HG03354 (cell line): ENCODE measurements around the gene ZNRF1.
"Not testable (repeated sequence)": the region's sequence is repeated elsewhere in the genome, so short reads cannot be mapped to it uniquely, and the experiment has no call there.

Experiments used
- ATAC-seq: cut with Tn5 transposase; IDR thresholded peaks from one replicate; pipeline ENCODE4 v1.9.1; 2021; ENCODE audit warnings: mild to moderate bottlenecking; ENCODE audit not compliant: unreplicated experiment, poor library complexity, severe bottlenecking

The ZNRF1 gene

DNA sequence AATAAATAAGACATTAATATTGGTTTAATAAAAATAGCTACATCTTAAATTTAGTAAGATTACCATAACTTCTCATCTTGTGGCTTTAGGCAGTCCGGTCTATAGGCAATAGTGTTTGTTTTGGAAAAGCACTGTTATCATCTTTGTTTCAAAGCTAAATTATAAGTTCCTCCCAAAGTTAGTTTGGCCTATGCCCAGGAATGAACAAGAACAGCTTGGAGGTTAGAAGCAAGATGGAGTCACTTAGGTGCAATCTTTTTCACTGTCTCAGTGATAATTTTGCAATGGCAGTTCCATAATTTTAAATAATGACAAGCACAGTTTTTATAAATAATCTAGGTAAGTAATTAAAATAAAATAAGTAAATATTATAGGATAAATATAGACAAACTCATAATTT lies 123.8 kb downstream of the ZNRF1 start:
- ATAC-seq, result no peak

- ATAC-seq, result no peak
Measured at GRCh38 chr16:75127713-75128415, 129.0 kb downstream of the ZNRF1 start.

- ATAC-seq, result not testable (repeated sequence)
Measured at GRCh38 chr16:75129421-75130149, 130.8 kb downstream of the ZNRF1 start.

- ATAC-seq, result no peak
Measured at GRCh38 chr16:75130150-75130771, 131.4 kb downstream of the ZNRF1 start.

DNA sequence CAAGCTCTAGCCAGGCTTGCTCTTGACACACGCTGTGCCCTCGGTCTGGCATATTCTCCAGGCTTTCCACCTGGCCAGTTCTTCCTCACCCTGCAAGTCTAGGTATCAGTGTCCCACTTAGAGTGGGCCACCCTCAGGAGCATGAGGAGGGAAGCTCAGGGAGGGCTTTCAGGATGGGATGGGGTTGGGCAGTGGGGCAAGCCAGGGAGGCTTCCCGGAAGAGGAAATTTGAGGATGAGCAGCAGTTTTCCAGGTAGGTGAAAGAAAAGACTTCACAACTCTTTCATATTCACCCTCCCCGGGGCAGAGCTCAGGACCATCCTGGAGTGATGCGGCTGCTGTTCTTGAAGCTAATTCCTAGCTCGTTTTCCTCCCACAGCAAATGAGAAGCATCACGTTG lies 132.3 kb downstream of the ZNRF1 start:
- no peak for ATAC-seq

- ATAC-seq, result no peak
Measured at GRCh38 chr16:75138233-75138632, 139.4 kb downstream of the ZNRF1 start.

DNA sequence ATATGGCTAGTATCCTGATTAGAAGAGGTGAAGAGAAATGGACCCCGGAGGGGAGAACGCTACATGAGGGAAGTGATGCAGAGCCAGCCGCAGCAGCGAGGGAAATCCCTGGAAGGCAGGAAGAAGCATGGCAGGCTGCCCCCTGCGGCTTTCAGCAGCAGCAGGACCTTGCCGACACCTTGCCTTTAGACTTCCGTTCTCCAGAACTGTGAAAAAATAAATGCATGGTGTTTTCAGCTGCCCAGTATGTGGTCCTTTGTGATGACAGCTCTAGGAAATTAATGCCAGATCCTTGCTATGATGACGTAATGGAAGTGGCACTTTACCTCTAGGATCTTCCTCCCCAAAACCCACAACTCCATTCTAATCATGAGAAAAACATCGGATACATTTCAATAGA lies 139.8 kb downstream of the ZNRF1 start:
- ATAC-seq, result no peak

GRCh38 chr16:75139498-75139897 lies 140.7 kb downstream of the ZNRF1 start:
- no peak for ATAC-seq

- ATAC-seq, result no peak
Measured at GRCh38 chr16:75143941-75144340, 145.1 kb downstream of the ZNRF1 start.

- ATAC-seq, result no peak
Measured at GRCh38 chr16:75147968-75148310, 149.1 kb downstream of the ZNRF1 start.

GRCh38 chr16:75148311-75149195 lies 149.7 kb downstream of the ZNRF1 start, which contains the start of gene ZFP1:
TSS of gene ZFP1 (plus strand) at chr16:75148524. CDS start at chr16:75152952, 4,428 bp downstream.
- peak; percentile 87 for ATAC-seq

DNA sequence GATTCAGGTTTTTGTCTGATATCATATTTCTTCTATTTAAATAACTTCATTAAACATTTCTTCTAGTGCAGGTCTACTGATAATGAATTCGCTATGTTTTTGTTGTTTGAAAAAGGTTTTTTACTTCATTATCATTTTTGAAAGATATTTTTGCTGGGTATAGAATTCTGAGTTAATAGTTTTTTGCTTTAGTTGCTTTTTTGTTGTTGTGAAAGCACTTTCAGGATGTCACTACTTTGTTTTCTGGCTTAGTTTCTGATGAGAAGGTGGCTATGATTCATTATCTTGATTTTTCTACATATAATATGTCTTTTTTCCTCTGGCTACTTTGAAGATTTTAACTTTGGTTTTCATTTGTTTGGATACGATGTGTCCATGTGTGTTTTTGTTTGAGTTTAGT lies 153.0 kb downstream of the ZNRF1 start:
- ATAC-seq, result no peak

- no peak for ATAC-seq
Measured at GRCh38 chr16:75152635-75153034, 153.8 kb downstream of the ZNRF1 start.

DNA sequence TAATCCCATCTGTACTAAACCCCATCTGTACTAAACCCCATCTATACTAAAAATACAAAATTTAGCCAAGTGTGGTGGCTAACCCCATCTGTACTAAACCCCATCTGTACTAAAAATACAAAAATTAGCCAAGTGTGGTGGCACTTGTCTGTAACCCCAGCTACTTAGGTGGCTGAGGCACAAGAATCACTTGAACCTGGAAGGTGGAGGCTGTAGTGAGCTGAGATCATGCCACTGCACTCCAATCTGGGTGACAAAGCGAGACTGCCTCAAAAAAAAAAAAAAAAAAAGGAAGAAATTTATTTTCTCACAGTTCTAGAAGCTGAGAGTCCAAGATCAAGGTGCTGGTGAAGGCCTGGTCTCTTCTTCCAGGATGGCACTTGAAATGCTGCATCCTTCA lies 161.6 kb downstream of the ZNRF1 start:
- ATAC-seq, result no peak
